ENCODE measurements around the gene RNF141.

Gene RNF141

DNA sequence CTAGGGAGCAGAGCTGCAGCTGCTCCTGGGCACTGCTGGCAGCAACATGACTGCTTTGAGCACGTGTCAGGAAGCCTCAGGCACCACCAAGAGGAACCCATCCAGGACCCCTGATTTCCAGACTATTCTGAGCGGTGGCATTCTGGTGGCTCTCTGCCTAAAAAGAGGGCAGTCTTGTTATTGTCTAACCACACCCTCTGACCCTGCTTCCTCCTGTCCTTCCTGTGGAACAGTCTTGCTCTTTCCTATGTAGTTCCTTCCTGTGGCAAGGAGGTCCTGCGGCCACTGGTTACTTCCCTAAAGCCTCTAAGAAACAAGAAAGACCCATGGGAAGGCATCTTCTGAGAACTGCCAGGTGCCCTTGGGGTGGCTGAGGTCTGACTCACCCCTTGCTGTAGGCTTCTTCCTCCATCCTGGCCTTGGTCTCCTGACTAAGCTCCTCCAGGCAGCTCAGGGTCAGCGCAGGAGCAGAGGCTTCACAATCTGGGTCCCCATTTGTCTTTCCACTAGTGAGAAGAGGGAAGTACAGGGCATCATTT lies 40.6 kb upstream of the RNF141 start:
- in situ Hi-C loops (cut with HindIII; ENCODE audit: low sequenced_read_pairs), result no loop called here
- H3K4me3 ChIP-seq (ENCODE audit: low read depth, low read length), result no peak overlapping the region
- TF ChIP-seq, protein P1, sequence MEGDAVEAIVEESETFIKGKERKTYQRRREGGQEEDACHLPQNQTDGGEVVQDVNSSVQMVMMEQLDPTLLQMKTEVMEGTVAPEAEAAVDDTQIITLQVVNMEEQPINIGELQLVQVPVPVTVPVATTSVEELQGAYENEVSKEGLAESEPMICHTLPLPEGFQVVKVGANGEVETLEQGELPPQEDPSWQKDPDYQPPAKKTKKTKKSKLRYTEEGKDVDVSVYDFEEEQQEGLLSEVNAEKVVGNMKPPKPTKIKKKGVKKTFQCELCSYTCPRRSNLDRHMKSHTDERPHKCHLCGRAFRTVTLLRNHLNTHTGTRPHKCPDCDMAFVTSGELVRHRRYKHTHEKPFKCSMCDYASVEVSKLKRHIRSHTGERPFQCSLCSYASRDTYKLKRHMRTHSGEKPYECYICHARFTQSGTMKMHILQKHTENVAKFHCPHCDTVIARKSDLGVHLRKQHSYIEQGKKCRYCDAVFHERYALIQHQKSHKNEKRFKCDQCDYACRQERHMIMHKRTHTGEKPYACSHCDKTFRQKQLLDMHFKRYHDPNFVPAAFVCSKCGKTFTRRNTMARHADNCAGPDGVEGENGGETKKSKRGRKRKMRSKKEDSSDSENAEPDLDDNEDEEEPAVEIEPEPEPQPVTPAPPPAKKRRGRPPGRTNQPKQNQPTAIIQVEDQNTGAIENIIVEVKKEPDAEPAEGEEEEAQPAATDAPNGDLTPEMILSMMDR (IDR thresholded peaks at IDR 0.05; ENCODE audit: low read depth, low read length, missing control alignments), result no peak
- DNase-seq (ENCODE audit: low read depth), result no peak

DNA sequence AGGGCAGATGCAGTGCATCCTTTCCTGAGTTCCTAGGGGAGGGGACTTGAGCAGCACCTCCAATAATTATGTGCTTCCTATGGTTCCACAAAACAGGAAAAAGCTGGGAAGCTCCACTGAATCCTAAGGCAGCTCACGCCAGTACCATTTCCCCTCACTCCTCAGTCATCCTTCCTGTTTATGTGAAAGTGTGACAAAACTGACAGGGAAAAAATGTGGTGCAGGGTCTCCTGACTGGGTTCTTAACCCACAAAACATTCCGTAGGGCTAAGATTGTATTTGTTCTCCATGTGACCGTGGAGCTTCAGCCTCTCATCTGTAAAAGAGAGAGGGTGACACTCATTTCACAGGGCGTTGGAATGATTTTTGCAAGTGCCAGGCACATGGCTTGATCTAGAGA lies 39.6 kb upstream of the RNF141 start:
- TF ChIP-seq, protein P1 (IDR thresholded peaks at IDR 0.05; ENCODE audit: low read depth, low read length, missing control alignments), result no peak
- in situ Hi-C loops (cut with HindIII; ENCODE audit: low sequenced_read_pairs), result no loop called here
- H3K4me3 ChIP-seq (ENCODE audit: low read depth, low read length), result no peak overlapping the region
- no peak for DNase-seq (ENCODE audit: low read depth)

GRCh38 chr11:10579700-10580099 lies 38.7 kb upstream of the RNF141 start:
- in situ Hi-C loops (cut with HindIII; ENCODE audit: low sequenced_read_pairs), result no loop called here
- no peak overlapping the region for H3K4me3 ChIP-seq (ENCODE audit: low read depth, low read length)
- TF ChIP-seq, protein P1 (IDR thresholded peaks at IDR 0.05; ENCODE audit: low read depth, low read length, missing control alignments), result no peak
- DNase-seq (ENCODE audit: low read depth), result no peak

DNA sequence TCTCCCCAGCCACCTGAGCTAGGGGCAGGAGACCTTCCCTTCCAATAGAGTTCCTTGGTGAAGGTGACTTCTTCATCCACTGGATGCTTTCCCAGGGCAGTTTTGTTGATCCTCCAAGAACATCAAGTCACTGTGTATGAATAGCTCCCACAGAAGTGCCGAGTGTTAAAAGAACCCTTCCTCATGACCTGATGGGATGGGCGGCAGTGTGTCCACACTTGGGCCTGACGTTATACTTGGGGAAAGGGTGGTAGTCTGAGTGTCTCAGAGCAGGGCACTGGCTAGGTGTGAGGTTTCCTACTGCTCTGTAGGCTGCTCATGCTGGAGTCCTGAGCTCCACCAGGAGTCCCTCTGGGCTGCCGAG lies 35.0 kb upstream of the RNF141 start:
- H3K4me3 ChIP-seq (ENCODE audit: low read depth, low read length), result no peak overlapping the region
- TF ChIP-seq, protein P1 (IDR thresholded peaks at IDR 0.05; ENCODE audit: low read depth, low read length, missing control alignments), result no peak
- no peak for DNase-seq (ENCODE audit: low read depth)
- in situ Hi-C loops (cut with HindIII; ENCODE audit: low sequenced_read_pairs), result no loop called here

GRCh38 chr11:10575346-10576034 lies 34.5 kb upstream of the RNF141 start:
- in situ Hi-C loops (cut with HindIII; ENCODE audit: low sequenced_read_pairs), result no loop called here

DNA sequence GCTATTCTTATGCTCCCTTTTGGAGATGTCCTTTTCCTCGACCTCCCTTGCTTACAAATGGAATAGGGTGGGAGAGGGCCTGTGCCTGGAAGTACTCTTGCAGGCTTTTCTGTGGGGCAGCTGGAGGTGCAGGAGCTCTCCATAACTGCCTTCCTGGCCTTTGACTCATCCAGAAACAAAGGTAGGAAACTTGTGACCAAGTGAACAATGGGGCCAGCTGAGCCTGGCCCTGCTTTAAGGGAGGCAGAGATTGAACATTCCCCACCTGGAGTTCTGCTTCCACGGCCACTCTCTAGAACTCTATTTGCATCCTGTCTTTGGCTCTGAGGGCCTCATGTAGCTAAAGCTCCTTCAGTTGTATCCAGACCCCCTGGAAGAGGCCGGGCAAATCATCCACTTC lies 32.6 kb upstream of the RNF141 start:
- TF ChIP-seq, protein P1 (IDR thresholded peaks at IDR 0.05; ENCODE audit: low read depth, low read length, missing control alignments), result no peak
- in situ Hi-C loops (cut with HindIII; ENCODE audit: low sequenced_read_pairs), result no loop called here
- no peak overlapping the region for H3K4me3 ChIP-seq (ENCODE audit: low read depth, low read length)

More at GRCh38 chr11:10575346-10576034, 34.5 kb upstream of the RNF141 start:
- no peak for DNase-seq (ENCODE audit: low read depth)
- no peak overlapping the region for H3K4me3 ChIP-seq (ENCODE audit: low read depth, low read length)
- TF ChIP-seq, protein P1 (IDR thresholded peaks at IDR 0.05; ENCODE audit: low read depth, low read length, missing control alignments), result no peak

More for the DNA sequence above, 32.6 kb upstream of the RNF141 start:
- no peak for DNase-seq (ENCODE audit: low read depth)
